Dendritic cell treated with granulocyte-macrophage colony-stimulating factor and Interleukin-4, amounts not matched to agents 40 ng/mL and 50 ng/mL, for 4 days (primary cell): ENCODE measurements around the gene TRAPPC12.
"Not testable (repeated sequence)": the region's sequence is repeated elsewhere in the genome, so short reads cannot be mapped to it uniquely, and the experiment has no call there.

Source experiments
- H3K27ac Mint-ChIP-seq: one replicate; pipeline ENCODE4 v1.8.0; 2022; ENCODE audit warnings: mild to moderate bottlenecking, mixed read lengths
- H3K27me3 Mint-ChIP-seq: one replicate; pipeline ENCODE4 v1.8.0; 2022; ENCODE audit warnings: mild to moderate bottlenecking, mixed read lengths
- H3K36me3 Mint-ChIP-seq: one replicate; pipeline ENCODE4 v1.8.0; 2022; ENCODE audit warnings: low read depth, mixed read lengths
- H3K4me1 Mint-ChIP-seq: one replicate; pipeline ENCODE4 v1.8.0; 2022; ENCODE audit warnings: low read depth, mixed read lengths
- H3K4me3 Mint-ChIP-seq: one replicate; pipeline ENCODE4 v1.8.0; 2022; ENCODE audit warnings: mild to moderate bottlenecking, moderate library complexity, mixed read lengths
- H3K9me3 Mint-ChIP-seq: one replicate; pipeline ENCODE4 v1.8.0; 2022; ENCODE audit warnings: mixed read lengths
- intact Hi-C: fragments of 100-400 bp; cut with micrococcal nuclease; formaldehyde crosslinking; loops from one replicate; pipeline ENCODE4 v1.15.0; 2022

The TRAPPC12 gene

DNA sequence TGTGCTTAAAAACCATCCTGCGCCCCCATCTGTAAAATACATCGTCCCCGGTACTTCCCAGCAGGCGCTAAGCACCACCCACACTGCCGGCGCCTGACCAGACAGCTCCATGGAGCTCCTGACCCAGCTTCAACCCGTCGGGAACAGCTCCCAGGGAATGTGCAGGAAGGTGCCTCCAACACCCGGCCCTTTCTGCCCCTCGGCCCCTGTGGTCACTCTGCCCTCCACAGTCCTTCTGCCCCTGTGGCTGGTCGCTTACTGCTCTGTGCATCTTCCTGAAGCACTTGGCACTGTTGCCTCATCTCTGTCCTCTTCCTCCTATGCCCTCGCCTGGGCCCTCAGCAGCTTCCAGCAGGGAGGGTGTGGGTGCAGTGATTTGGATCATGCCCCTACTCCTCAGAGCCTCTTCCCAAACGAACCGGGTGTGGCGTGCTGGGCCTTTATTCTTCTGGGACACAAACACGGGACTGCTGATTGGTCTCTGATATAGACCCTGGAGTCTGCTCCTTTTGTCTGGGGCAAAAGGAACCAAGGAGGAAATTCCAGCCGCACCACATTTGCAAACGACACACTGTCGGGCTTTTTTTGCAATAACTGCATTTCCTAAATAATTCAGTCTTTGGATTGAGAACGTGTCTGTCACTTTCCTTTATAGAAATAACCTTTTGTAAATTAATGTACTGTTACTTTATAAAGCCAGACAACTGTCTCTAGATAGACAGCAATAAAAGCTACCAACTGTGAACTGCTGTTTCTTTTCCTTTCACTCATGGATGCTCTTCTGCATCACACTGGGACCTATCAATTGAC lies 73.9 kb downstream of the TRAPPC12 start:
- Mint-ChIP-seq H3K36me3 (peaks cover 98% of the 10 kb centered on the region), H3K4me1 (no peaks in the 10 kb centered on the region), H3K27me3 (no peaks in the 10 kb centered on the region), H3K9me3 (no peaks in the 10 kb centered on the region), H3K27ac (no peak overlapping the region), H3K4me3 (no peak overlapping the region)
- intact Hi-C loops: no loop called here

DNA sequence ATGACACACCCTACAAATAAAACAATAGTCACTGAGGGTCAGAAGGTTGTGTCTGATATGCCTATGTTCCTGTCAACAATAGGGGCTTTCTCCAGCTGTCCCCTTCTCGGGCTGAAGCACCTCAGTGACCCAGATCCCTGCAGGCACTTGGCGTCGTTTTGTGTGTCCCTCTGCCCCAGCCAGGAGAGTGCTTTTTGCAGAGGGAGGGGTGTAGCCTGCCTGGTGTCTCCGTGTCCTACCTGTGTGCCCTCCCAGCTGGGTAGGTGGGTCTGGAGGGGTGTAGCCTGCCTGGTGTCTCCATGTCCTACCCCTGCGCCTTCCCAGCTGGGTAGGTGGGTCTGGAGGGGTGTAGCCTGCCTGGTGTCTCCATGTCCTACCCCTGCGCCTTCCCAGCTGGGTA lies 74.5 kb downstream of the TRAPPC12 start:
- H3K27ac Mint-ChIP-seq, H3K4me3 Mint-ChIP-seq, H3K4me1 Mint-ChIP-seq, intact Hi-C loops, H3K9me3 Mint-ChIP-seq, H3K27me3 Mint-ChIP-seq: not testable (repeated sequence)
- H3K36me3 Mint-ChIP-seq: peaks cover 98% of the 10 kb centered on the region

DNA sequence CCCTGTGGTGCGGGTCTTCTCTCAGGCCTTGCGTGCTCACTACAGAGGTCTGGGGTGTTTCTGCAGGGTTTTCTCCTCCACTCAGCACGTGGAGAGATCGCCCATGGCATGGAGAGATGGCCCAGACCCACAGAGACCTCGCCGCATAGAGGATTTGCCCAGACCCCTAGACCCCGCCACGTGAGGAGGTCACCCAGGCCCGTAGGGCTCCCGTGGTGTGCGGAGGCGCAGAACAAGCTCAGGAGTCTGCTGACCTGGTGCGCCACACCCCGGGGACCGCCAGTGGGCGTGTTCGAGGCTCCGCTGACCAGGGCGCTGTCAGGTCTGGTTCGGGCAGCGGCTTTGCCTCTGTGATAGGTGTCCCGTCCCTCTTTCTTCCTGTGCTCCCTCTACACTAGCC lies 75.3 kb downstream of the TRAPPC12 start:
- no peaks in the 10 kb centered on the region for H3K9me3 Mint-ChIP-seq
- H3K36me3 Mint-ChIP-seq: peaks cover 98% of the 10 kb centered on the region
- no peaks in the 10 kb centered on the region for H3K4me1 Mint-ChIP-seq
- H3K27ac Mint-ChIP-seq: no peak overlapping the region
- intact Hi-C loops: no loop called here
- no peak overlapping the region for H3K4me3 Mint-ChIP-seq
- no peaks in the 10 kb centered on the region for H3K27me3 Mint-ChIP-seq

DNA sequence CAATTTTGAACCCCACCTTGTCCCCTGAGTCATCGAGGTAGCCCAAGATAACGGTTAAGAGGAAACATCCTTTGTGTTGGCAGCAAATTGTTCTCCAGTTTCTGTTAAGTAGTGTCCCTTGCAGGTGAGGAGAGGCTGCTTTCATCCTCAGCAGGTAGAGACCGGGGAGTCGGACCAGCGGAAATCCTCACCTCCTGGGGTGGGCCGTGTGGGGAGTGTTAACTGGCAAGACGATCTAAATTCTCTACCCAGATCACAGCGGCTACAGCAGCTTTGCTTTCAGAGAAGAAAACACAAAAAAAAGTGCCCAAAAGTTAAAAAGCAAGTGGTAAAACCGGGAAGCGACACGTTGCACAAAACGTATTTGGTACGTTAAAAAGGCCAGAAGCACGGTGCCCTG lies 76.6 kb downstream of the TRAPPC12 start:
- peaks cover 98% of the 10 kb centered on the region for H3K36me3 Mint-ChIP-seq
- H3K27ac Mint-ChIP-seq: no peak overlapping the region
- H3K27me3 Mint-ChIP-seq: no peaks in the 10 kb centered on the region
- intact Hi-C loops: no loop called here
- H3K9me3 Mint-ChIP-seq: no peaks in the 10 kb centered on the region
- H3K4me3 Mint-ChIP-seq: no peak overlapping the region
- no peaks in the 10 kb centered on the region for H3K4me1 Mint-ChIP-seq

DNA sequence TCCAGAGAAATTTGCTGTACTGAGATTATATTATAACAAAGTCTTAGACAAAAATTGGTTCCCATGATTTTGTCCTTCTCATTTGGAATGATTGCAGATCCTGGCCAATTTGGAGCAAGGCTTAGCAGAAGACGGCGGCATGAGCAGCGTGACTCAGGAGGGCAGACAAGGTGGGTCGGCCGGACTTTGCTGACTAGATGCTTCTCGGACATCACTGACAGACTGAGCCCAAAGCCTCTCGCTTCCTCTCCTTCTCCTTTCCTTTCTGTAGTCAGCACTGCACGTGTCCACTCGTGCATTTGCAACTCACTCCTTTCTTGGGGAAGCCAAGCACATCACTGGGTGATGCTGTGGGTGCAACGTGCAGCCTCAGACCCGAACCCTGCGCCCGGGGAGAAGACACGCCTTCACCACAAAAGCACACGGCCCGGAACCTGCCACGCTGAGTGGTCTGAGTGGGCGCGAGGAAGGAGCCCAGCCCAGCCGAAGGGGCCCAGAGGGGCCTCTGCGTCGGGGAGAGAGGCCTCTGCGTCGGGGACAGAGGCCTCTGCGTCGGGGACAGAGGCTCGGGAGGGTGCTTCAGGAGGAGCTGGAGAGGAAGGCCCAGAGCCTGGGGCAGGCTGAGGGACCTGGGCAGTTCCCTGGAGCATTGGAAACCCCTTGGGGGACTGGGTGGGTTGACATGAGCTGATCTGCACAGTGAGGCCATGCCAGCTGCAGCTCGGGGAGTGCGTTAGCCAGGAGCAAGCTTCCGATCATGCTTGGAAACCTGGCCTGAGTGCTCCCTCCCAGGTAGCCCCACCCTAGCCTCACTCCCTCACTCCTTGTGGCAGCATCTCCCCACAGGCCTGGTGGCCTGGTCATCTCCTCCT lies 78.3 kb downstream of the TRAPPC12 start:
- intact Hi-C loops: no loop called here
- Mint-ChIP-seq H3K4me3 (no peak overlapping the region), H3K9me3 (no peaks in the 10 kb centered on the region), H3K4me1 (peaks cover 5% of the 10 kb centered on the region), H3K27me3 (no peaks in the 10 kb centered on the region), H3K27ac (no peak overlapping the region), H3K36me3 (peaks cover 95% of the 10 kb centered on the region)

DNA sequence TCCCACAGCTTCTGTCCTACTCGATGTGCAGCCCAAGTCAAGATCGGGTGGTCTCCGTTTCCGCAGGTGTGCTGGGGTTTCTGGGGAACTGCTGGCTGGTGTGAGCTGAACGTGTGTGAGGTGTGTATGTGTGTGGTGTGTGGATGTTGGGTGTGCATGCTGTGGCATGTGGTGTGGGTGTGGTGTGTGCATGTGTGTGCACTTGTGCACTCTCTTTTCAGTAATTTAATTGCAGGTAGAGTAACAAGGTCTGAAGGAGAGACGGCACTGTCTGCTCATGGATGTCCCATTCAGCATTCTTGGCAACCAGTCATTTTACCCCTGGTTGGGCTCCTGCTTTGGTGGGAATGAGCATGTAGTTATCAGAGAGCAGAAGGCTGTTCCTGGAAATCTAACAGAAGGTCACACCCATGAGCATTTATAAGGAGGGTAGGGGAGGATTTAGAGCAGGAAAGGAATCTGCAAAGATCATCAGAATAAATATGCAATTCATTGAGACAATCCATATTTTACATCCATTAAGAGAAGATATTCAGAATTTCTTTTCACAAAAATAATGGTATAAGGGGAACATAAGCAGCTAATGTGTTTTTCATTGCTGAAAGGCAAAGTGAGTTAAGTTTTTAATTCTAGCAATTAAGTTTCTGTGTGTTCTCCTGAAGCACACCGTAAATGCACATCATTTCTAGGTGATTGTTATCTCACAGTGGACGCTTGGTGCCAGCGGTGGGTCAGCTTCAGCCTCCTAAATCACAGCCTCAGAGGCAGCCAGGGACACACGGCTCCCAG lies 79.1 kb downstream of the TRAPPC12 start:
- Mint-ChIP-seq H3K4me3 (no peak overlapping the region), H3K36me3 (peaks cover 95% of the 10 kb centered on the region), H3K9me3 (no peaks in the 10 kb centered on the region), H3K27me3 (no peaks in the 10 kb centered on the region), H3K27ac (no peak overlapping the region), H3K4me1 (peaks cover 5% of the 10 kb centered on the region)
- intact Hi-C loops: no loop called here

DNA sequence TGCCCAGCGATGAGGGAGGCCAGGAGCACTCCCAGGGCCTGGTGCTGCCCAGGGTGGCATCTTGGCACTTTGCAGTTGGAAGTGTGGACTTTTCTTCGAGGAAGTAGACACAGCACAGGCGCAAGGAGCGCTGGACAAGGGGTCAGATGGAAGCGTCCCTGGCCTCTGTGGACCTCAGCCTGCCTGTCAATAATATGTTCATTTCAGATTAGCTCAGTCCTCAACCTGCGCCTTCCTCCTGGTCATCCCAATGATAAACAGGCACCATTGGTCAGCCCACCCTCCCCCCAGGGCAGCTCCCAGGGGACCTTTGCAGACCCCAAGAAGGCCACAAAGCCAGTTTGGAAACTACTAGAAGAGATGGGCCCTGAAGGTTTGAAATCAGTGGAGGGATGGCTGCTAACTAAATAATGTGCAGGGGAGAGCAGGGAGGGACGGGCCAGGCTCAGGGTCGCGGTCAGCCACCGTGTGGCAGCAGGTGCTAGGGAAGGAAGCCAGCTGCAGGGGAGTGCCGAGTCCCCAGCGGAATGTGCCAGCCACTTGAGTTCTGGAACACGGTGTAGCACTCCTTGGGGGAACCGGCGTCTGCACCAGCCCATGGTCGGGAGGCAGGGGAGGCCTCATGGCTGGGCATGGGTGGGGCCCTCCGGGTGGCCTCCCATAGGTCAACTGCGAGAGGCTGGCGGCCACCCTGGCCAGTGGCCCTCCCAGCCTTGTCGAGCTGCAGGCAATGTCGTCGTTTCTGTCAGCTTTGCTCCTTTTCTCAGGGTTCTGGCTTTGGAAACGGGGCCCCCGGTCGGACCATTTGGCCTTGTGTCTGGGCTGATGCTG lies 79.9 kb downstream of the TRAPPC12 start:
- Mint-ChIP-seq H3K27me3 (no peaks in the 10 kb centered on the region), H3K4me1 (peaks cover 5% of the 10 kb centered on the region), H3K9me3 (no peaks in the 10 kb centered on the region), H3K27ac (no peak overlapping the region), H3K36me3 (peaks cover 95% of the 10 kb centered on the region), H3K4me3 (no peak overlapping the region)
- intact Hi-C loops: no loop called here

DNA sequence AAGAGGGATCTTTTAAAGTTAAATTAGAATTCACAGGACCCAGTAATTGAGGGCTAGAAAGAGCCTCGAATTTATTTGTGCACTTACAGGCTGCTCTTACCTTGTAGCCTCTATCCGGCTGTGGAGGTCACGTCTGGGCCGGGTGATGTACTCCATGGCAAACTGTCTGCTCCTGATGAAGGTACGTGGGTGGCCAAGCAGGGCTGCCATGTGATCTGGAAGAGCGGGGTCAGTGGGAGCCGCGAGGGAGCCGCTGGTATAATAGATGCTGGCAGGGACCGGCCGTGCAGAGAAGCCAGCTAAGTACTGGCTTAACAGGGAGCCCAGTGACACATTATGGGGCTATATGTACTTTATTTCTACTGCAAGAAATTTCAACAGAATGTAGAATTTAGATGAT lies 80.7 kb downstream of the TRAPPC12 start:
- no peaks in the 10 kb centered on the region for H3K9me3 Mint-ChIP-seq
- H3K27me3 Mint-ChIP-seq: no peaks in the 10 kb centered on the region
- no peak overlapping the region for H3K27ac Mint-ChIP-seq
- no peak overlapping the region for H3K4me3 Mint-ChIP-seq
- intact Hi-C loops: no loop called here
- peaks cover 97% of the 10 kb centered on the region for H3K36me3 Mint-ChIP-seq
- H3K4me1 Mint-ChIP-seq: peaks cover 5% of the 10 kb centered on the region

DNA sequence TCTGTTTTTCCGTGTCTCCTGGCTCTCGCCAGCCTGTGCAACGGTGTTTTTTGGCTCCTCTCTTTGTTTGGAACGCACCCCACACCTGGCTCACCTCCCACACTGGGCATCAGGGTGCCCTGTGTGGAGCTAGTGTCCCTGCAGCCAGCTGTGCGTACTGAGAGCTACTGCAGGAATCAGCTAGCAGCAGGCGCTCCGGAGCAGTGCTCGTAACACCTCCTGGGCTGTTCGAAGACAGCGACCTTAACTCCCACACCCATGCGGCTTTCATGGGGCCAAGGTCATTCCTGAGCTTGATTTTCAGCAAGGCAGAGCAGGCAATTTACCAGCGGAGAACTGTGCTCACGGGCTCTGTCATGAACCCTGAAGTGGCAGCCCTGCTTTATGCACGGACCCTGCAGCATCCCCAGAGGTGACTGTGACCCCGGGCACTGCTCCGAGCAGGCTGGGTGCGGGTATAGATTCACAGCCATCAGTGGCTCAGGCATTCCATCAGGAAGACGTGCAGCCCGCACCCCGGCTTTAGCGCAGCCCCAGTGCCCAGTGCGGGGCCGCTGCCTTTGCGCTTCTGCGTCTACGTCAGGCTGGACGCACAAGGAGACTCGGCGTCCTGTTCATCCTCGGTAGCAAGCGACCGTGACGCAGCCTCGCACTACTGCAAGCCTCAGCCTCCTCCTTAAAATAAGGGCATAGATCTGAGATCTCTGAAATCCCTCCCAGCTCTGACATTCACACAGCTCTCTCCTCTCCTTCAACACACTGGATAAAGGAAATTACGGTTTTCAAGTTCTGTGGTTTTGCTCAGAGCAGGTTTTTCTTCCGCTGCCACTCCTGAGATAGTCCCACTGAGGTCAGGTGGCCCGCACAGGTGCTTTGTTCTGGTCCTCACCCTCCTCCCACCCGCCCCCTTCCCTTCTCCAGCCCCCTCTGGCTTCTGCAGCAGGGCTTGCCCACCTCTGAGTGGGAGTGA lies 81.6 kb downstream of the TRAPPC12 start:
- H3K36me3 Mint-ChIP-seq: peaks cover 97% of the 10 kb centered on the region
- no peaks in the 10 kb centered on the region for H3K9me3 Mint-ChIP-seq
- no peaks in the 10 kb centered on the region for H3K27me3 Mint-ChIP-seq
- peaks cover 5% of the 10 kb centered on the region for H3K4me1 Mint-ChIP-seq
- intact Hi-C loops: no loop called here
- no peak overlapping the region for H3K4me3 Mint-ChIP-seq
- no peak overlapping the region for H3K27ac Mint-ChIP-seq

DNA sequence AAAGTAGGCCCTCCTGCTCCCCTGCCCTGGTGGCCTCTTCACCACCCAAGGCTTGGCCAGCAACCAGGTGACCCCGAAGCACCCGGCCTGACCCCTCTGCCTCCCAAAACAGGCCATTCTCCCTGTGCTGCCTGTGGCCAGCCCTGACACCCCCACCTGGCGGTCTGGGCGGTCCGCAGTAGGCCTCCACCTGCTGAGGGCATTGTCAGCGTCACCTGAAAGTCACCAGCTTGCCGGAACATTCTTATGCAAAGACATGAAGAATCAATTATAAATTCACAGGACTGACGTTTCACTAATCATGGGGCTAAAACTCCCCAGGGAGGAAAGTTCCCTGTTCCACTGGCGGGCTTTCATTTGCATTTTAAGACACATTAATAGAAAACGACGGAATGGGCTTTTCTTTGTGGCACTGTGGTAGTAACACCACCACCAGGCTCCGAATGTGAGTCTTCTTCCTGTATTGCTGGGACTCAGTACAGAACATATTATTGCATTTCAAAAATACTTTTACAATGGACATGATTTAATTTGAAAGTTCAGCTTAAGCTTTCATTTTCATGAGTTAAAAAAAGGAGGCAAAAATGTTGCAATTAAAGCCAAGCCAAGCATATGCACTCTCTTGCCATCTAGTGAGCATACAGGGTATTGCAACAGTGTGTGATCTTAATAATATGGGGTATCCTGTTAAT lies 82.5 kb downstream of the TRAPPC12 start:
- intact Hi-C loops: no loop called here
- H3K27ac Mint-ChIP-seq: no peak overlapping the region
- H3K9me3 Mint-ChIP-seq: no peaks in the 10 kb centered on the region
- no peak overlapping the region for H3K4me3 Mint-ChIP-seq
- no peaks in the 10 kb centered on the region for H3K27me3 Mint-ChIP-seq
- H3K4me1 Mint-ChIP-seq: peaks cover 5% of the 10 kb centered on the region
- peaks cover 97% of the 10 kb centered on the region for H3K36me3 Mint-ChIP-seq

DNA sequence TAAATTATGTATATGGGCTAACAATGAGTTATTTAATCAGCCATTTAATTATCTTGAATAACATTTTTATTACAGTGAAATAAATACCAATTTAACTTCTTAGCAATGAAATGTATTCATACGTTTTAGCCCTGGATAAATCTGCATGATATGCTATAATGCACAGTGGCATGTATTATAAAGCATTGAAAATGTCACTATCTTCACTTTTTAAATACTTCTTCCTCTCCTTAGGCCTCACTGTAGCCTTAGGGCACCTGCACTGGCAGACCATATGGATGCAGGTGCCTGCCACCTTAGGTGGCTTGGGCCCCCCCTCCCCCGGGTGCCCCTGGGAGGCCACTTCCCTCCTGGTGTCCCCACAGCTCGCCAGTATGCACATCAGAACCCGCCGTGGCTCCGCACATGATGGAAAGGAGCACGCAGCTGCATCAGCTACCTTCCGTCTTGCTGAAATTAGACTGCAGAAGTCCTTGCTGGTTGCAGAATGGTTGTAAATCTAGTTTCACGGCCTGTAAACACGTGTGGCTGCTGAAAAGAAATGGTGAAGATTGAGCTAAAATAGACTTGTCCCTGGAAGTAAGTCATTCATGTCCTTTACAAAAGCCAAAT lies 83.1 kb downstream of the TRAPPC12 start:
- intact Hi-C loops: no loop called here
- H3K36me3 Mint-ChIP-seq: peaks cover 97% of the 10 kb centered on the region
- no peaks in the 10 kb centered on the region for H3K9me3 Mint-ChIP-seq
- H3K27ac Mint-ChIP-seq: no peak overlapping the region
- no peaks in the 10 kb centered on the region for H3K27me3 Mint-ChIP-seq
- peaks cover 5% of the 10 kb centered on the region for H3K4me1 Mint-ChIP-seq
- no peak overlapping the region for H3K4me3 Mint-ChIP-seq
